ENCODE data around the gene SLC24A2. TPM values are rescaled to one million over a fixed set of nuclear protein-coding genes. Genes with fewer than 3 reads are reported as not detected.

SLC24A2 gene
- total RNA-seq, 1 experiment from 2014 or later, result 8.0 TPM

GRCh38 chr9:19757745-19758144 is 31.1 kb downstream of the SLC24A2 start (continued):
- TF ChIP-seq HMGXB4 (CRISPR knock-in tag; IDR thresholded peaks at IDR 0.05) (no peak), ZNF425 (CRISPR knock-in tag; conservative IDR thresholded peaks at IDR 0.05) (no peak), ZNF512 (CRISPR knock-in tag; IDR thresholded peaks at IDR 0.05; ENCODE audit: borderline replicate concordance) (no peak), MXD4 (CRISPR knock-in tag; IDR thresholded peaks at IDR 0.05; ENCODE audit: borderline replicate concordance) (no peak), FOXK1 (CRISPR knock-in tag; IDR thresholded peaks at IDR 0.05) (no peak)

GRCh38 chr9:19754921-19755320 is 33.9 kb downstream of the SLC24A2 start:
- ATAC-seq, result no peak
- H3K27ac Mint-ChIP-seq, result no peak overlapping the region
- H3K36me3 Mint-ChIP-seq, result no peaks in the 10 kb centered on the region
- H3K9me3 Mint-ChIP-seq, result peaks cover 4% of the 10 kb centered on the region; the same call in 1 of the 2 replicates
- peaks cover 22% of the 10 kb centered on the region for H3K4me1 Mint-ChIP-seq
- ChIA-PET CTCF (interaction anchor here (0.5 to 1.3 kb wide), 5 partner anchors 33 to 586 kb away, joined by 3 to 6 read pairs (median 4); partner anchors contain the start of gene SLC24A2), POLR2A (no interaction called here)
- H3K27me3 Mint-ChIP-seq (ENCODE audit: low read depth), result no peaks in the 10 kb centered on the region
- DNase-seq (ENCODE audit: low spot score), result no peak
- no peak overlapping the region for H3K4me3 Mint-ChIP-seq
- TF ChIP-seq ZNF317 (CRISPR knock-in tag; IDR thresholded peaks at IDR 0.05; ENCODE audit: borderline replicate concordance, low read depth) (no peak), TEAD4 (CRISPR knock-in tag; IDR thresholded peaks at IDR 0.05) (no peak), KAT7 (CRISPR knock-in tag; IDR thresholded peaks at IDR 0.05; ENCODE audit: borderline replicate concordance) (no peak), TP53 (CRISPR knock-in tag; IDR thresholded peaks at IDR 0.05) (no peak), ERG (CRISPR knock-in tag; IDR thresholded peaks at IDR 0.05) (no peak), CDX4 (CRISPR knock-in tag; IDR thresholded peaks at IDR 0.05; ENCODE audit: borderline replicate concordance) (no peak), ARID4B (CRISPR knock-in tag; IDR thresholded peaks at IDR 0.05; ENCODE audit: borderline replicate concordance) (no peak), PRRX2 (CRISPR knock-in tag; IDR thresholded peaks at IDR 0.05) (no peak), ZNF423 (CRISPR knock-in tag; IDR thresholded peaks at IDR 0.05) (no peak), NR3C1 (CRISPR knock-in tag; conservative IDR thresholded peaks at IDR 0.05; ENCODE audit: low read depth) (no peak), CREM (CRISPR knock-in tag; IDR thresholded peaks at IDR 0.05) (no peak), ZMAT4 (CRISPR knock-in tag; IDR thresholded peaks at IDR 0.05) (no peak), ZNF425 (CRISPR knock-in tag; conservative IDR thresholded peaks at IDR 0.05) (no peak)
